ENCODE results near the gene DENND1A. TPM values are rescaled to one million over a fixed set of nuclear protein-coding genes. Genes with fewer than 3 reads are reported as not detected.

DENND1A gene
- total RNA-seq, 1 donor from 2014 or later: 23.0 TPM

- ATAC-seq (no peak), DNase-seq (no peak)
- intact Hi-C loops (cut with DNase I): no loop called here
- no peaks in the 10 kb centered on the region for H3K27me3 ChIP-seq (ENCODE audit: low read depth)
- H3K9me3 ChIP-seq: no peaks in the 10 kb centered on the region
- no peaks in the 10 kb centered on the region for H3K36me3 ChIP-seq
- no peak overlapping the region for H3K4me3 ChIP-seq
- TF ChIP-seq, protein P1, sequence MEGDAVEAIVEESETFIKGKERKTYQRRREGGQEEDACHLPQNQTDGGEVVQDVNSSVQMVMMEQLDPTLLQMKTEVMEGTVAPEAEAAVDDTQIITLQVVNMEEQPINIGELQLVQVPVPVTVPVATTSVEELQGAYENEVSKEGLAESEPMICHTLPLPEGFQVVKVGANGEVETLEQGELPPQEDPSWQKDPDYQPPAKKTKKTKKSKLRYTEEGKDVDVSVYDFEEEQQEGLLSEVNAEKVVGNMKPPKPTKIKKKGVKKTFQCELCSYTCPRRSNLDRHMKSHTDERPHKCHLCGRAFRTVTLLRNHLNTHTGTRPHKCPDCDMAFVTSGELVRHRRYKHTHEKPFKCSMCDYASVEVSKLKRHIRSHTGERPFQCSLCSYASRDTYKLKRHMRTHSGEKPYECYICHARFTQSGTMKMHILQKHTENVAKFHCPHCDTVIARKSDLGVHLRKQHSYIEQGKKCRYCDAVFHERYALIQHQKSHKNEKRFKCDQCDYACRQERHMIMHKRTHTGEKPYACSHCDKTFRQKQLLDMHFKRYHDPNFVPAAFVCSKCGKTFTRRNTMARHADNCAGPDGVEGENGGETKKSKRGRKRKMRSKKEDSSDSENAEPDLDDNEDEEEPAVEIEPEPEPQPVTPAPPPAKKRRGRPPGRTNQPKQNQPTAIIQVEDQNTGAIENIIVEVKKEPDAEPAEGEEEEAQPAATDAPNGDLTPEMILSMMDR (IDR thresholded peaks at IDR 0.05): no peak
- no peaks in the 10 kb centered on the region for H3K4me1 ChIP-seq
- H3K27ac ChIP-seq: no peak overlapping the region
Measured at GRCh38 chr9:123597876-123598556, 331.9 kb downstream of the DENND1A start.

DNA sequence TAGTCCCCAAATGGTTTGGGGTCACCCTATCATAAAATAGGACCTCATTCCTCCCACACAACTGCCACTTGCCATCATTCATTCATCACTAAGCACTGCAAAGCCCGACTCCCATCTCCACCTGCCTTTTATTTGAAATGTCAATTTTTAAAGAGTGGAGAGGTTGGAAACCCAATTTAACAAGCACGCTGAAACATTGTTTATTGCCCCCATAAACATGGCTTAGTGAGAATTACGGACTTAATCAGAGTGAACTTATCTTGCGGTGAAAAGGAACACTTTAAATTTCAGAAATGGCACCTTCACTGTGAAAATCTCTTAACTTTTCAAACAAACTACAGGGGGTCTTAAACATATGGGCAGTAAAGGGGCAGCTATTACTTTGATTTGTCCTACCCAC lies 332.9 kb downstream of the DENND1A start:
- ATAC-seq: no peak

GRCh38 chr9:123591283-123591682 lies 338.6 kb downstream of the DENND1A start:
- intact Hi-C loops (cut with DNase I): no loop called here
- no peak overlapping the region for H3K4me3 ChIP-seq
- no peaks in the 10 kb centered on the region for H3K9me3 ChIP-seq
- H3K4me1 ChIP-seq: no peaks in the 10 kb centered on the region
- DNase-seq: no peak
- H3K36me3 ChIP-seq: no peaks in the 10 kb centered on the region
- ATAC-seq: no peak
- no peak overlapping the region for H3K27ac ChIP-seq
- TF ChIP-seq, protein P1 (IDR thresholded peaks at IDR 0.05): no peak
- no peaks in the 10 kb centered on the region for H3K27me3 ChIP-seq (ENCODE audit: low read depth)

More for the DNA sequence above, 332.9 kb downstream of the DENND1A start:
- DNase-seq: no peak
- TF ChIP-seq, protein P1 (IDR thresholded peaks at IDR 0.05): no peak
- H3K27me3 ChIP-seq (ENCODE audit: low read depth): no peaks in the 10 kb centered on the region
- H3K4me3 ChIP-seq: no peak overlapping the region
- H3K27ac ChIP-seq: no peak overlapping the region
- no peaks in the 10 kb centered on the region for H3K9me3 ChIP-seq
- intact Hi-C loops (cut with DNase I): no loop called here
- H3K36me3 ChIP-seq: no peaks in the 10 kb centered on the region
- H3K4me1 ChIP-seq: no peaks in the 10 kb centered on the region

DNA sequence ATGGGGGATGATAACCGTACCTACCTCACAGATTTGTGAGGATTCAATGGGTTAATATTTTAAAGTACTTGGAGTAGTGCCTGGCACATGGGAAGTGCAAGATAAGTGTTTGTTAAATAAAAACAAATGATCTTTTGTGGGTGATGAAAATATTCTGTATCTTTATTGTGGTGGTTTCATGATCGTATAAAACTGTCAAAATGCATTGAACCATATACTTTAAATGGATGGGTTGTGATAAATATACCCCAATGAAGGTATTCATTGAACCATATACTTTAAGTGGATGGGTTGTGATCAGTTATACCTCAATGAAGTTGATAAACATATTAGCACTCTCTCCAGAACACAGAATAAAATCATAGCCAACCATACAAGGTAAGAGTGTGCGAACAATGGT lies 339.4 kb downstream of the DENND1A start:
- intact Hi-C loops (cut with DNase I): no loop called here
- H3K27ac ChIP-seq: no peak overlapping the region
- H3K9me3 ChIP-seq: no peaks in the 10 kb centered on the region
- no peak overlapping the region for H3K4me3 ChIP-seq
- H3K36me3 ChIP-seq: no peaks in the 10 kb centered on the region
- no peak for DNase-seq
- ATAC-seq: no peak
- no peaks in the 10 kb centered on the region for H3K27me3 ChIP-seq (ENCODE audit: low read depth)
- H3K4me1 ChIP-seq: no peaks in the 10 kb centered on the region
- TF ChIP-seq, protein P1 (IDR thresholded peaks at IDR 0.05): no peak

GRCh38 chr9:123589361-123590239 lies 340.3 kb downstream of the DENND1A start:
- TF ChIP-seq, protein P1 (IDR thresholded peaks at IDR 0.05): no peak
- ATAC-seq (no peak), DNase-seq (no peak)
- Histone ChIP-seq H3K27me3 (ENCODE audit: low read depth) (no peaks in the 10 kb centered on the region), H3K4me3 (no peak overlapping the region), H3K9me3 (no peaks in the 10 kb centered on the region), H3K36me3 (no peaks in the 10 kb centered on the region), H3K4me1 (no peaks in the 10 kb centered on the region), H3K27ac (no peak overlapping the region)
- intact Hi-C loops (cut with DNase I): no loop called here

Measured in lower lobe of right lung (tissue), 2 donors.